IPS-18a (cell line): Measurements from ENCODE around the gene GGT1.
"Not testable (repeated sequence)": the region's sequence is repeated elsewhere in the genome, so short reads cannot be mapped to it uniquely, and the experiment has no call there.

Source experiments
- H3K27ac ChIP-seq: one replicate; pipeline ENCODE4 v1.5.1; 2013; ENCODE audit warnings: low read length
- H3K27me3 ChIP-seq: one replicate; pipeline ENCODE4 v1.6.1; 2013; ENCODE audit warnings: mild to moderate bottlenecking, low read length; ENCODE audit not compliant: control insufficient read depth, insufficient read depth
- H3K36me3 ChIP-seq: one replicate; pipeline ENCODE4 v1.6.1; 2013; ENCODE audit warnings: low read depth, low read length; ENCODE audit not compliant: control insufficient read depth
- H3K4me1 ChIP-seq: one replicate; pipeline ENCODE4 v1.6.1; 2013; ENCODE audit warnings: low read depth, low read length; ENCODE audit not compliant: control insufficient read depth
- H3K4me3 ChIP-seq: one replicate; pipeline ENCODE4 v1.5.1; 2013; ENCODE audit warnings: low read length
- H3K9ac ChIP-seq: one replicate; pipeline ENCODE4 v1.6.1; 2013; ENCODE audit warnings: mild to moderate bottlenecking, low read length, moderate library complexity
- H3K9me3 ChIP-seq: one replicate; pipeline ENCODE4 v1.6.1; 2013; ENCODE audit warnings: low read depth, low read length; ENCODE audit not compliant: control insufficient read depth

Gene GGT1

GRCh38 chr22:24593836-24594568 is 9.0 kb upstream of the GGT1 start:
- no peaks in the 10 kb centered on the region for H3K36me3 ChIP-seq
- H3K4me1 ChIP-seq = peaks cover 5% of the 10 kb centered on the region
- H3K9ac ChIP-seq = no peak overlapping the region
- H3K9me3 ChIP-seq = no peaks in the 10 kb centered on the region
- H3K27me3 ChIP-seq = no peaks in the 10 kb centered on the region
- H3K27ac ChIP-seq = no peak overlapping the region
- peak overlapping the region; percentile 61 for H3K4me3 ChIP-seq

GRCh38 chr22:24594569-24595120 is 8.3 kb upstream of the GGT1 start:
- Histone ChIP-seq H3K9me3 (no peaks in the 10 kb centered on the region), H3K4me3 (no peak overlapping the region), H3K4me1 (peaks cover 11% of the 10 kb centered on the region), H3K27me3 (no peaks in the 10 kb centered on the region), H3K9ac (no peak overlapping the region), H3K27ac (no peak overlapping the region), H3K36me3 (no peaks in the 10 kb centered on the region)

DNA sequence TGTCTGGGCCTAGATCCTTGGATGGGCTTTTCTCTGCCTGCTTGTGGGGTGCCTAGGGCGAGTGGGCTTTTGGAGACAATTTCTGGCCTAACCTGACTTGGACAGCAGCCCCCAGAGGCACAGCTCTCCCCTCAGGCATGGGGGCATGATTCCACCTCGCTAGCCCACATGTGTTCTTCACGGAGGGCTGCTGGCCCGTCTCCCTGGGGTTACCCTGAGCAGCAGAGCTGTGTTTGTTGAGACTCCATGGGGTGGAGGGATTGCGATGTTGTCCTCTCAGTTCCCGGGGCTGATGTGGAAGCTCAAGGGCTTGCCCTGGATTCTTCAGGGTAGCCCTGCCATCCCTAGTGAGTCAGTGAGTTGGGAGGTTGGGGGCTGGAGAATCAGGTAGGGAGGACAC is 7.8 kb upstream of the GGT1 start:
- Histone ChIP-seq H3K27me3 (no peaks in the 10 kb centered on the region), H3K27ac (no peak overlapping the region), H3K9me3 (no peaks in the 10 kb centered on the region), H3K4me3 (no peak overlapping the region), H3K9ac (no peak overlapping the region), H3K36me3 (no peaks in the 10 kb centered on the region), H3K4me1 (peaks cover 13% of the 10 kb centered on the region)

DNA sequence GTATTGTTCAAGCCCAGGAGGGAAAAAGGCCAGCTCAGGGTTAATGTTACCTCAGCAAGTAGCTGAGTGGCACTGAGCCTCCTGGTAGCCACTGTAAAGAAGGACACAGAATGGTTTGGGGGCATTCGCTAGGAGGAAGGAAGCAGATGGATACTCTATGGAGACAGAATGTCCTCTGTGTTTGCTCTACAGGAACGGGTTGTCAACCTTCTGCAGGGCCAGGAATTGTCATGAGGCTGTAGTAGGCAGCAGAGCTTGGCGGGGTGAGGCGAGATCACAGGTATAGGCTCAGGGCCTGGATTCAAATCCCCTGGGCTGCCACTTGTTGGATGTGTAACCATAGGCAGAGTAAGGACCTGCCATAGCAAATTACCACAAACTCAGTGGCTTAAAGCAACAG is 7.1 kb upstream of the GGT1 start:
- Histone ChIP-seq H3K9me3 (no peaks in the 10 kb centered on the region), H3K27ac (no peak overlapping the region), H3K36me3 (no peaks in the 10 kb centered on the region), H3K9ac (no peak overlapping the region), H3K27me3 (no peaks in the 10 kb centered on the region), H3K4me1 (peaks cover 13% of the 10 kb centered on the region), H3K4me3 (no peak overlapping the region)

- not testable (repeated sequence) for H3K9me3 ChIP-seq, H3K27me3 ChIP-seq, H3K27ac ChIP-seq, H3K9ac ChIP-seq, H3K4me3 ChIP-seq, H3K36me3 ChIP-seq
- H3K4me1 ChIP-seq = peaks cover 10% of the 10 kb centered on the region
These were observed 5.9 kb upstream of the GGT1 start for GRCh38 chr22:24597076-24597475.

DNA sequence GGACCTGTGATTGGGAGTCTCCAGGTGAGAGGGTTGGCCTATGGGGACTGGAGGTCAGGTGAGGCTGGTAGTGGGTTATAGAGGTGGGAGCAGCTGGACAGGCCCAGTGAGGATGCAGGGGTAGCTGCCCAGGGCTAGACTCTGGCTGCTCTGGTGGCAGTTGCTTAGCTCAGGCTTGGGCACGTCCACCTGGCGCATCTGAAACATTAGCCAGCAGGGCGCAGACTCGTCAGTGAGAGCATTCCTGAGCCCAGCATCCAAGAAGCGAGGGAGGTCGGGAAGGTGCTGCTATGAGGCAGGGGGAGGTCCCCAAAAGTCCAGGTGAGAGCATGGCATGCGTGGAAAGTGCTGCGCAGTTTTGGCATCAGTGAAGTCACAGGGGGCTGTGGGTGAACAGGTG is 3.5 kb upstream of the GGT1 start:
- Histone ChIP-seq H3K4me3 (no peak overlapping the region), H3K4me1 (peaks cover 10% of the 10 kb centered on the region), H3K36me3 (no peaks in the 10 kb centered on the region), H3K9ac (no peak overlapping the region), H3K27me3 (no peaks in the 10 kb centered on the region), H3K27ac (no peak overlapping the region), H3K9me3 (no peaks in the 10 kb centered on the region)

GRCh38 chr22:24599958-24600715 is 2.9 kb upstream of the GGT1 start:
- not testable (repeated sequence) for H3K27ac ChIP-seq, H3K36me3 ChIP-seq, H3K9me3 ChIP-seq, H3K4me3 ChIP-seq, H3K9ac ChIP-seq, H3K27me3 ChIP-seq
- peaks cover 10% of the 10 kb centered on the region for H3K4me1 ChIP-seq

DNA sequence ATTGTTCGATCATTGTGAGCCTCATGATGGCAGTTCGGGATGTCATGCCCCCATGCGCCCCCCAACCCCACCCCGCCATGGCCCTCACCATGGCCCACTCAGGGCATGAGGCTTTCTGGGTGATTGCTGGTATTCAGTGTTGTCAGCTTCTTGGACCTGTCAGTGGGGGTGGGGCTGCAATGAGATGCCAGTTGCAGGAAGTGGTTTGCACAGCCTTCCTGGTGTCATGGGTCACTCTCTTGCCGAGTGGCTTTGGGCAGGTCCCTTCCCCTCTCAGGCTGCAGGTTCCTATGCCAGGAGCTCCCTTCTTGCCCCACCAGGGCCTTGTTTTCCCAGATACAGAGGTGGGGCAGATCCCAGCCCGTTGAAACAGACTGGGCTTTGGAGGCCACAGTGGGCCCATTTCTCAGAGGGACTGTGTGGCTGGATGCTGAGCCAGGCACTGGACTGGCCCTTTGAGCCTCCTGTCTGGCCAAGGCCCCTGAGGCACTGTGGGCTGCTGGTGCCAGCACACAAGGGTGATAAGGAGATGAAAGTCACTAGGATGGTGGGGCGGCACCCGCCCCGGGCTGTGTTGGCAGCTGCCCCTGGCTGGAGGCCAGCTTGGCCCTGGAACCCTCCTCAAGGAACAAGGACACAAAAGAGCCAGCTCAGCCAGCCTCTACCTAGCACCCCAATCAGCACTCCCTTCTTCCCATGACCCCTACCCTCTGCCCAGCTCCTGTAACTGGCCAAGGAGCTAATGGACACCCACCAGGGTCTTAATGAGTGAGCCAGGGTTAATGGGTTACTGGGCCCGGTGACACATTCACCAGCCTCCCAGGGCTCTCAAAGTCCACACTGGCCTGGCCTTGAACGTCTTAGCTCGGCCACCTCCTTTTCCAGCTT is 1.5 kb upstream of the GGT1 start:
- Histone ChIP-seq H3K4me1 (peaks cover 10% of the 10 kb centered on the region), H3K4me3 (no peak overlapping the region)

GRCh38 chr22:24602105-24602749 is 766 bp upstream of the GGT1 start:
- H3K4me3 ChIP-seq, H3K9me3 ChIP-seq, H3K36me3 ChIP-seq, H3K27ac ChIP-seq, H3K27me3 ChIP-seq, H3K9ac ChIP-seq: not testable (repeated sequence)
- peaks cover 10% of the 10 kb centered on the region for H3K4me1 ChIP-seq

More for the DNA sequence above, 1.5 kb upstream of the GGT1 start:
- Histone ChIP-seq H3K27ac (no peak overlapping the region), H3K27me3 (no peaks in the 10 kb centered on the region), H3K9me3 (no peaks in the 10 kb centered on the region), H3K9ac (no peak overlapping the region), H3K36me3 (no peaks in the 10 kb centered on the region)

GRCh38 chr22:24603770-24604629 is 1.0 kb downstream of the GGT1 start:
- H3K4me3 ChIP-seq, H3K27me3 ChIP-seq, H3K27ac ChIP-seq, H3K36me3 ChIP-seq, H3K9me3 ChIP-seq, H3K9ac ChIP-seq: not testable (repeated sequence)
- peaks cover 10% of the 10 kb centered on the region for H3K4me1 ChIP-seq
